Retinal pigment epithelial cell (primary cell): ENCODE measurements around the gene SSH2.

Source experiments
- DNase-seq: peaks from one replicate; pipeline ENCODE4 v3.0.0-alpha.2; 2010; ENCODE audit warnings: low read depth
- H3K4me3 ChIP-seq: 2 replicates; pipeline ENCODE4 v1.5.1; 2011; ENCODE audit warnings: mild to moderate bottlenecking, low read length, control low read depth, moderate library complexity
- CTCF ChIP-seq: conservative IDR thresholded peaks from 2 replicates; pipeline ENCODE4 v1.5.1; 2011; ENCODE audit warnings: low read depth, low read length, control low read depth, inconsistent platforms

SSH2 gene

GRCh38 chr17:29929533-29930408 is at the start of gene SSH2:
Gene SSH2, minus strand, starts transcription at chr17:29930228. Its CDS starts 228 bp downstream, at chr17:29930000.
- peak within 1 kb of the TSS; percentile 82 for H3K4me3 ChIP-seq
- no peak for TF ChIP-seq CTCF
- DNase-seq: no peak

GRCh38 chr17:29977836-29978235 is 47.8 kb upstream of the SSH2 start:
- TF ChIP-seq CTCF: no peak
- no peak for DNase-seq
- no peak overlapping the region for H3K4me3 ChIP-seq

GRCh38 chr17:29973005-29973404 is 43.0 kb upstream of the SSH2 start:
- no peak for TF ChIP-seq CTCF
- H3K4me3 ChIP-seq: no peak overlapping the region
- DNase-seq: no peak

GRCh38 chr17:29972277-29972676 is 42.2 kb upstream of the SSH2 start:
- no peak for TF ChIP-seq CTCF
- DNase-seq: no peak
- H3K4me3 ChIP-seq: no peak overlapping the region

GRCh38 chr17:29968271-29968670 is 38.2 kb upstream of the SSH2 start:
- no peak overlapping the region for H3K4me3 ChIP-seq
- TF ChIP-seq CTCF: no peak
- DNase-seq: no peak

- no peak for DNase-seq
- no peak for TF ChIP-seq CTCF
These were observed 32.6 kb upstream of the SSH2 start for GRCh38 chr17:29962656-29963055.

GRCh38 chr17:29959658-29960337 is 29.8 kb upstream of the SSH2 start:
- DNase-seq: no peak
- no peak overlapping the region for H3K4me3 ChIP-seq
- no peak for TF ChIP-seq CTCF

More at GRCh38 chr17:29962656-29963055, 32.6 kb upstream of the SSH2 start:
- no peak overlapping the region for H3K4me3 ChIP-seq
